Cardiac fibroblast (primary cell): ENCODE results near the gene ME3.

Source experiments
- DNase-seq, 2 donors: peaks; one replicate each; pipeline versions ENCODE4 v3.0.0 to v3.0.0-alpha.2; 2010; ENCODE audit warnings: low read depth in 2 of 2
- H3K4me3 ChIP-seq, 2 donors: replicated peaks in 1 of 2; 1 replicate in 1 of 2; 2 replicates in 1 of 2; pipeline ENCODE4 v1.5.1; 2011; ENCODE audit warnings: low read depth in 2 of 2, low read length in 2 of 2, mild to moderate bottlenecking in 2 of 2, moderate library complexity in 1 of 2
- CTCF ChIP-seq: IDR thresholded peaks from one replicate; pipeline ENCODE4 v1.5.1; 2011; ENCODE audit warnings: low read depth, mild to moderate bottlenecking, low read length, inconsistent platforms

Gene ME3

GRCh38 chr11:86687185-86687778 lies 14.9 kb upstream of the ME3 start:
- H3K4me3 ChIP-seq = no peak overlapping the region
- peak in 1 of 2 donors; percentile 22 for DNase-seq
- no peak for TF ChIP-seq CTCF

DNA sequence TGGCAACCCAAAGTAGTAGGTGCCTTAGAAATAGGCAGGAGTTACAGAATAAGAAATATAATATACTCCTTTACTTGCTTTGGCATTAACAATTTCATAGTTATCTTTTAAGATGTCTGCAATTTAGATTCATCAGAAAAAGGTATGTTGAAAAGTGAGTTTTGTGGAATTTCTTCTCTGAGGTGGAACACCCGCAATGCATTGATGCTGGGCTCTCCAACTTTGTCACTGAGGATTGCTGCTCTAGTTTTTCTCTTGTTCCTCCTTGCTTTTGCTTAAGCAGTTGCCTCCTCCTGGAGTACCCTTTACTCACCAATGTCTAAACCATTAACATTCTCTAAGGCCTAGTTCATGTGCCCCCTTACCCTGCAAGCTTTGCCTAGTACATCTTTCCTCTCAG lies 14.1 kb upstream of the ME3 start:
- DNase-seq = no peak
- no peak for TF ChIP-seq CTCF
- H3K4me3 ChIP-seq = no peak overlapping the region

GRCh38 chr11:86681483-86681756 lies 9.0 kb upstream of the ME3 start:
- H3K4me3 ChIP-seq = no peak overlapping the region
- no peak for DNase-seq
- no peak for TF ChIP-seq CTCF

DNA sequence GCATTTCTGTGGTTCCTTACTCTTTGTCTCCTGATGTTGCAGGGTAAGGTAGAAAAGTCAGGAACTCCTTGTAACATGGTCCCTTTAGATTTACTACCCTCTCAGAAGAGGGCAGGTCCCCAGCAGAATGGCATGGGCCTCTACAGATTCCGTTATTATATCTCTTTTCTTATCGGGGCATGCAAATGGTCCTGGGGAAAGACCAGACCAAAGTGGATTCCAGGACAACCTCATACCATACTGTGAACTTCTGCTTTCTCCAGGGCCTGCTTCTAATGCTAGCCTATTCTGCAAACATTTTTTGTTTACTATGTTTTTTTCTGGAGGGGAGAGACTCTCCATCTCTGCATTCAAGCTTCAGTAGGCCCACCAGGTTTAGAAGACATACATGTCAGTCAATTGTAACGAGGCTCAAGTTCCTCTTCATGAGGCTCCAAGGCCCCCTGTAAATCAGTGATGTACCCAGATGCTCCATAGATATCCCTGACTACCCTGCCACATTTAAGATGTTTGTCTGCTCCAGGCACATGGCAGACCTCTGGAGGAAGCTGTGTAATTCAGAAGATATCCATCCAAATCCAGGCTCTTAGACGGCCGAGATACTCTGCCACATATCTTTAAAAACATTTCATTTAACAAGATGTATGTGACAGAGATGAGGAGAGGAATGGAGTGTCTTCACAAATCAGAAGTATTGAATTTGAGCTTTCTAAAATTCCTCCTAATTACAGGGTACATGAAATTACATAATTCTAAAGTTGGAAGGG lies 8.5 kb upstream of the ME3 start:
- DNase-seq = no peak

DNA sequence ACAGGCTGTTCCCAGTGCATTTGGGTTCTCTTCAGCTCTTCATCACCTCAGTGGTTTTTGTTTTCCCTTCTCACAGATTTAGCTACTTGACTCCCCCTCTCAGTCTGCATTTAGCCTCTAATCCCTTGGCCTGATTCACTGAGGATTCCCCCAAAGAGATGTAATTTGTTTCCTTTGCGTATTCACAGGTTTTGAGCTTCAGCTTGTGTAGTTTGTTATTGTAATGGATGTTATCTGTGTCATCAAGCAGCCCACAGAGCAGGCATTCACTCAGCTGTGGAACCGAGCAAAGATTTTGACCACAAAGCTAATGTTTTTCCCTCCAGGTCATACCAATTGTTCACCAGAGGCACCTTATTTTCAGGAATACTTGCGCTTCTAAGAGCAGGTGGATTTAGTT lies 6.4 kb upstream of the ME3 start:
- H3K4me3 ChIP-seq = no peak overlapping the region
- DNase-seq = peak in 1 of 2 donors; percentile 49
- TF ChIP-seq CTCF = no peak

More for the DNA sequence above, 8.5 kb upstream of the ME3 start:
- H3K4me3 ChIP-seq = no peak overlapping the region
- TF ChIP-seq CTCF = no peak

DNA sequence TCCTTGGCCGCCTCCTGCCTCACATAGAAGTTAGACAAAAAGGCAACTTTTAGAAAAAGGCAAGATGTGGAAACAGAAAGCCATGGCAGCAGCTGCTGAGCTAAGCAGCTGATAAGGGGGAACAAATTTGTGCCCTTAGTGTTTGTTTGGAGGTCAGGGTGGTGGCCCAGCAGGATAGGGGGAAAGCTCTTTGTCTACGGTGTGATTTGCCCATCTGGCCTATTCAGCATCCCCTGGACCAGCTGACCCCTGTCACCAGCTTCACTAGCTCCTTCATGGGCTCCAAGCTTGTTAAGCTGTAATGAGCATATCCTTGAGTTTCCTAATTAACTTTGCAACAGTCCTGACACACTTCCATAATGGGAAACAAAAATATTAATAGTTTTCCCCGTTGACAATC lies 5.9 kb upstream of the ME3 start:
- no peak for DNase-seq
- TF ChIP-seq CTCF = no peak
- no peak overlapping the region for H3K4me3 ChIP-seq
